HG02970 (cell line): ENCODE measurements around the gene WNK1.
A peak's percentile ranks its signal among the peaks of the same experiment; 100 is the strongest.
"Not testable (repeated sequence)": the region's sequence is repeated elsewhere in the genome, so short reads cannot be mapped to it uniquely, and the experiment has no call there.

Experiments
- ATAC-seq: cut with Tn5 transposase; IDR thresholded peaks from one replicate; pipeline ENCODE4 v1.9.1; 2021; ENCODE audit warnings: mild to moderate bottlenecking, moderate library complexity, moderate number of reproducible peaks; ENCODE audit not compliant: unreplicated experiment, low FRiP score

WNK1 gene

DNA sequence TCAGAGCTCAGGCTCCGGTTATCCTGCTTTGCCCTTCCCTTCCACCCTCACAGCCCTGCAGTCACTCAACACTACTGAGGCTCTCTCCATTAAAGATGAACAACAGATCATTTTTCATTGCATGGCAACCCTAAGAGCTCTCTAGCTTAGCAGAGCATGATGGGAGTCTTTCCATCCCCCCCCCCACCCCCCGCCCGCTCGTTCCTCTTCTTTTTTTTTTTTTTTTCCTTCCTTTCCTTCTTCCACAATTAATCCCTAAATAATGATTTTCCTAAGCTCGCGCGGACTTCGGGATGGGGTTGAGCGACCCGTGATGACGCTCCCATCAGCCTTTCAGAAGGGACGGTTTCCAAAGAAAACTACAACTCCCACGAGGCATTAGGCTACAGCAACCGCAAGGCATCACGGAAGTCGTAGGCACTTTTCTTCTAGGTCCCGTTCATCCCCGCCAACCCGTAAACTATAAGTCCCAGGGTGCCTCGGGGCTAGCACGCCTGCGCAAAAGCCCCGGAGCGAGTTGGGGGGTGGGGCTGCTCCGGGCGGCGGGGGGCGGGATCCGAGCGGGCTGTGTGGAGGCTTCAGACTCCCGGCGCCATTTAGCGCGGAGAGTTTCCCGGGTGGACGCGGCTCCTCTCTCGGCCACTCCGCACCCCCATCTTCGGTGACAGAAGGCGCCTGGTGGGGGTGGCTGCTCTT, at the start of gene WNK1:
Gene WNK1 (plus strand): TSS at position 581 of the 696 bp plus-strand sequence. CDS start 987 bp downstream, outside the sequence.
- ATAC-seq: peak; percentile 53

DNA sequence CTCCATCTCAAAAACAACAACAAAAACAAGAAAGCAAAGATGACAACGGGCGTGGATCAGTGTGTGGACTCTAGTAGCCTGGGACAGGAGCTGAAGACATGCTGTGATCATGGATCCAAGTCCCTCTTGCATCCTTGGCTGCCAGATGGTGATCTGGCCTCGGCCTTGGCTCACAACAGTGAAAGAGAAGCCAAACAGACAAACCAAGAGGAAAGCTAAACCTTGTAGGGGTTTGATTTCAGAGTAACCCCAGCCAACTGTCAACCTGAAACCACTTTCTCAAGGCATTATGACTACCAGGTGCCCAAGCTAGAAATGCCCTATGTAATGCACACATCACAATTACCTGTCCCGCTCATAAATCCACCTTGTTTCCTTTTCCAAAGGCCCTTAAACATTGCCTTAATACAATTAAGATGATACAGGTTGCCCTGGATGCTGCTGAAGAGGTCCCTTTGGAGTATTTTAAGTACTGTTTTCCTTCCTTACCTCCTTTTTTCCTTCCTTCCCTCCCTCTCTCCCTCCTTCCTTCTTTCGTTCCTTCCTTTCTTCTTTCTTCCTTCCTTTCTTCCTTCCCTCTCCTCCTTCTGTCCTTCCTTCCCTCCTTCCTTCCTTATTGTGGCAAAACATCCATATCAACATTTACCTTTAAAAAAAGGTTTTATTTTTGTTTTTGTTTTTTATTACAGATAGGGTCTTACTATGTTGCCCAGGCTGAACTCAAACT, 47.7 kb upstream of the WNK1 start:
- ATAC-seq: no peak

GRCh38 chr12:708084-708483, 44.3 kb upstream of the WNK1 start:
- not testable (repeated sequence) for ATAC-seq

DNA sequence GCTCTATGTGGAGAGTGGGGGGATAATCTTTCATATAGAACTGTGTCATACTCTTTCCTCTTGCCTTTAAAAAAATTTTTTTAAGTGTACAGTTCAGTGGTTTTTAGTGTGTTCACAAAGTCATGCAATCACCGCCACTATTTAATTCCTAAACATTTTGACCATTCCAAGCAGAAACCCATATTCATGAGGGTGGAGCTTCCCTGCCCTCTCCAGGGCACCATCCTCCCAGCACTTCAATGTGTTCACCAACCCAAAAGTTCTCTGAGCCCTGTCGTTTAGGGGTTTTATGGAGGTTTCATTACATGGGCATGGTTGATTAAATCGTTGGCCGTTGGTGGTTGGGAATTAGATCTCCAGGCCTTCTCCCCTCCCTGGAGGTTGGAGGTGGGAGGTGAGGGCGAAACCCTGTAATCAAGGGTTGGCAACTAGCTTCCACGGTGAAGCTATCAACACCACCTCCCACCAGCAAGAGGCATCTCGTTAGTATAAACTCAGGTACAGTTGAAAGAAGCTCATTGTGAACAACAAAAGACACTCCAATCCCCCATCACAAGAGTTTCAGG, 42.8 kb upstream of the WNK1 start:
- no peak for ATAC-seq

- ATAC-seq: no peak
Measured at GRCh38 chr12:712172-712863, 40.1 kb upstream of the WNK1 start.

DNA sequence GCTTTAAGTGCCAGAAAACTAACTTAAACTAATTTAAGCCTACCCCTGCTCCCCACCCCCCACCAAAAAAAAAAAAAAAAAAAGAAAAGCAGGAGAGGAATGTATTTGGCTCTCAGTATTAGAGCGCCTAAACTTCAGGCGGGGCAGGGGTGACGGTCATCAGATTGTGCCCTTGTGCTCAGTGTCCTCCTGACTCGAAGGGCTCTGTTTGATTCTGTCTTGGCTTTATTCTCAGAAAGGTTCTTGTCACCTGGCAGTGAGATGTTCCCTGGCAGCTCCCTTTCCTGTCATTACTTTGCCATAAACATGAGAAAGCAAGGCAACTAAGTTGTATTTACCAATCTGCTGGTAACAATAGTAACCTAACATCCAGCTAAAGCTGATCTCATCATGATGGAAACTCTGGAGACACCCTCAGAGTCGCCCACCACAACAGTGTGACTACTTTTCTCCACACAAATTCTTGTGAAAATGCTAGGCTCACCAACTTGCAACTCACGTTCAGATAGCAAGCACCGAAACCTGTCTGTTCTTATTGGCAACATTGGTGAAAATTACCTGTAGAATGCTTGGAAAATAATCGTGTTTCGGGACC, 39.0 kb upstream of the WNK1 start:
- no peak for ATAC-seq

- no peak for ATAC-seq
Measured at GRCh38 chr12:716506-716905, 35.9 kb upstream of the WNK1 start.

DNA sequence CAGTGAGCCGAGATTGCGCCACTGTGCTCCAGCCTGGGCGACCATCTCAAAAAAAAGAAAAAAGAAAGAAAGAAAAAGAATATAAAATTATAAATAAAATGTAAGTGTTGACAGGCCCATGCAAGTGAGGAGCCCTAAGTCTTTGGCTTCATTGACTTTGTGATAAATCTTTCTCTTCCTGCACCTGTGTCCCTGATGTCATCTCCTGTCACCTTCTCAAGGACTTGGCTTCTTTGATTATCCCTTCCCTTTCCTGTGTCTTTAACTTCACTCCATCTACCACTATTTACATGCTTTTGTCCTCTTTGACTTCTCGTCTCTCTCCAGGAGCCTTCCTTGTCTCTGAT, 33.6 kb upstream of the WNK1 start:
- ATAC-seq: no peak

GRCh38 chr12:720231-720941, 32.0 kb upstream of the WNK1 start:
- ATAC-seq: no peak

DNA sequence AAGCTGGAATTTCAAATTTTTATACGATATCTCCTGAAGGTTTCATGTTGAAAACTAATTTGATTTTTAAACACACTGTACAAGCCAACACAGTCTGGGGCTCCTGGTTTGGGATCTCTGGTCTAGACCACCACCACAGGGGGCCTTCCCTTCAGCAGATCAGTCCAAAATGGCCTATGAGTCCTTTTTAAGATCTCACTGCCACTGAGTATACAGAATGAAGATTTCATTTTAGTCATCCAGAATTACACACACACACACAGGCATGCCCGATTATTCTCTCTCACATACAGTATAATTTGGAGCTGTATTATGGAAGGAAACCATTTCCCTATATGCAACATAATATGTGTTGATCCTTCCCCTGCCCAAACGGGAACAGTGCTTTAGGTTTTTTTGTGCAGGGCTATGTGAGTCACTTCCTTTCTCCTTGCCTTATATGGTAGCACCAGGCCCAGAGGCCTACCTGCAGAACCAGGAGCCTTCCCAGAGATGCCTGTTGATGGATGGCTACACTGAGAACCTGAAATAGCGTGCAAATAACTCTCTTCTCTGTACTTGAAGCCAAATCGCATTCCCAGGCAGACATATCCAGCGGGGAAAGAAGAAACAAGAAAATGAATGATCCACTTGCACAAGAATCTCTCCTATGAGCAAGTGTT, 28.1 kb upstream of the WNK1 start:
- ATAC-seq: no peak

DNA sequence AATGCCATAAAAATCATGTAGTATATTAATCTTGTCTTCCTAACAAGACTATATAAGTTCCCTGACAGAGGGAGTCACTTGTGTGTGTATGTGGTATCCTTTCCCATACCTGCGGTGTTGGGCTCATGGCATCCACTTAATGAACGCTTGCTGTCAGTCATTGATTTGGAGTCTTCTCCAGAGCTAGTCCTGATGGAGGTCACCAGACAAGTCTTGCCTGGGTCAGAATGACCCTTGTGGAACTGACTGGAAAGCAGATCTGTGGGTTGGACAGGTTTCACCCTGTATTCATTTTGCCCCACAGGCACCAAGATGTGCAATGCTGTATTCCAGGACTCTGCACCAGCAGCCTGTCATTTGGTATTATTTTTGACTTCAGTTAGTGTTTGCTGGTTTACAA, 27.3 kb upstream of the WNK1 start:
- ATAC-seq: no peak

- ATAC-seq: no peak
Measured at GRCh38 chr12:726281-727140, 25.9 kb upstream of the WNK1 start.

DNA sequence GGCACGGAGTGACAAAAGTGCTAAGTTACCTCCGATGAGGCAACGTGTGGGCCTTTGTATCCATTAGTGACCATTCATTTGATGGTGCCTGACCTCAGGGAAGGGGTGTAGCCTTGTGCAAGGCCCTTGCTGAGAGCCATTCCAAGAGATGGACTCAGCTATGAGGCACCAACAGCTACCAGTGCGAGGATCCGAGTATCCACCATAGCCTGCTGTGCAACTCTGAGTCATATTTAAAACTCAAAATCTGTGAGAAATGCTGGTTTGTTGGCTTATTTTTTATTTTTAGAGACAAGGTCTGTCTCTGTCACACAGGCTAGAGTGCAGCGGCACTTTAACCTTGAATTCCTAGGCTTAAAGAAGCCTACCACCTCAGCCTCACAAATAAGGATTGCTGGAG, 25.1 kb upstream of the WNK1 start:
- no peak for ATAC-seq

GRCh38 chr12:728781-729180, 23.6 kb upstream of the WNK1 start:
- ATAC-seq: no peak

- no peak for ATAC-seq
Measured at GRCh38 chr12:729221-729620, 23.2 kb upstream of the WNK1 start.

- ATAC-seq: no peak
Measured at GRCh38 chr12:730550-730949, 21.8 kb upstream of the WNK1 start.

DNA sequence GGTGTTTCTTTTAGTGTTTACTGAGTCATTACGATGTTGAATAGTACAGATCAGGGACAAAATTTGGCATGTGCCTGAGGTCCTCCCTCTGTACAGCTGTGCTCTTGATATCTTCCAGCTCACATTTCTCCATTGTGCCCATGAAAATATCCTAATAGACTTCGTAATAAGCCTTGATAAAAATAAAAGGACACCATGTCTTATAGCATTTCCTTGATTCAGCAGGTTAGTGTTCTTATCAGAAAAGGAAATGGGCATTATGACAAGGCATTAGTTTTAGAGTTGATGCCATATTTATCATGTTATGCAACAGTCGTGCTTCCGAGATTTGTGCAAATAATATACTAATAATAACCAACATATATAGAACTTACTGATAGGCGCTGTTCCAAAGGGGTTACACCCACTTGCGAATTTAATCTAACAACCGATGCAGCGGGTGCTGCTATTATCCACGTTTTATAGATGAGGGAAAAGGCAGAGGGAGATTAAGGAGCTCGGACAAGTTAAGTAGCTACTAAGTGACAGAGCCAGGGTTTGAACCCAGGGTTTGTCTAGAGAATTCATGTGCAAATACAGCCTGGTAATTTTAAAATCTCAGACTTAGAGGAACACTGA, 15.1 kb upstream of the WNK1 start:
- ATAC-seq: no peak

GRCh38 chr12:738712-739111, 13.7 kb upstream of the WNK1 start:
- ATAC-seq: no peak
